Activated CD4-positive, alpha-beta T cell treated with anti-CD3 and anti-CD28 coated beads for 24 hours (primary cell): ENCODE measurements around the gene ADISSP.

Source experiments
- DNase-seq, 2 donors: peaks; one replicate each; pipeline ENCODE4 v3.0.0-alpha.2; 2020; ENCODE audit warnings: low read depth in 2 of 2

The ADISSP gene

DNA sequence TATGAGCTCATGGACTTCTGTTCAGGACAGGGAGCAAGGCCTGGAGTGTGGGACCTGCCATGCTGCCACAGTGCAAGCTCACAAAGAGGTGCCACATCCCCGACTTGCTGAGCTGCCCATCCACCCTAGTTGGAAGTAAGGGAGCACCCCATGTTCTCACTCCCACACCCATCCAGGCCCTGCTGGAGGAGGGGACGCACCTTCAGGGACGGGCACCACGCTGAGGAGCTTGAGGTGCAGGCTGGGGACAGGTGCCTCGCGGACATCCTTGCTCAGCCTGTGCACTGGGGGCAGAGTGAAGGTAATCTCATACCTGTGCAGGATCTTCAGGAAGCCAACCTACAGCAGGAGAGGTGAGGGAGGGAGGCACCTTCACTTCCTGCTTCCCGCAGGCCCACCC lies 12.3 kb downstream of the ADISSP start:
- DNase-seq = no peak

DNA sequence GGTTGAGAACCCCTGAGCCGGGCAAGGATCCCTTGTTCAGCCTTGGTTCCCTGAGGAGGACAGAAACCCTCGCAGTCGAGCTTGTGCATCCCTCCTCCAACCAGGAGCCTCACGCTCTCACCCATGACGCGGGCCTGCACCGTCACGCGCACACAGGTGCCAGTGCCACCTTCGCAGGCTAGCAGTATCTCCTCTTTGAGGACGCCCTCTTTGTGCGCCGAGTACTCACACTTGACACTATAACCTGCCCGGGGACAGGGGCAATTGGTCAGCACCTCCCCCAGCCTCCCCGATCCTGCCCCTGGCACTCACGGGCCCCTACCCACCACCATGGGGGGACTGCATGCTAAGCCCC lies 13.3 kb downstream of the ADISSP start:
- DNase-seq = no peak

DNA sequence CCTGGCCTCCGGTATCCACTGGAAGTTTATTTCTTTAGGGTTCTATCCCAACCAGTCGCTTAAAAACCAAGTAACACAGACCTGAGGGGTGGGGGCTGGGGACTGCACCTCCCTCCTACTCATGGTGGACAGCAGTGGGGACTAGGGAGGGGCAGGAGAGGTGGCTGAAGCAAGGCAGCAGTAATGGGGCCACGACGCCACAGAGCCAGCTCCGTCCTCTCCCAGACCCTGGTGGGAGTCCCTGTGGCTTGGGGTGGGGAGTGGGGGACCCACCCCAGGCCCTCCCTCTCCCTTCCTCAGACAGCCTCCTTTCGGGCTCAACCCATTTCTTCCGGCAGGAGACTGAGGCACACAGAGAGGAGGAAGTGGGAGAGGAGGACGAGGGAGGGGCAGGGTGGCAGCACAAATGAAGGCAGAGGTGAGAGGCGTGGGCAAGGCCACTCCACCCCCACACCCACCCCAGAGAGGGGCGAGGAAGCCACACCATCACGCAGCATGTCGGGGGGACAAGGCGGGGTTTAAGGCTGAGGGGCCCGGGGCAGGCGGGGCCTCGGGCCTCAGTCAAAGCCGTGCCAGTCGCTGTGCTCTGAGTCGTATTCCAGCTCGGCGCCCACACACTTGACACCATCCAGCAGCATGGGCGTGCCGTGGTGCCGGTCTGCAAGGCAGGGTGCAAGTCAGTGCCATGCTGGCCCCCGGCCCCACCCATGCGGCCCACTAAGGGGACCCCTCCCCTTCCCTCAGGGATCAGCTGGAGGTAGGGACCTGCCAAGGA lies 13.9 kb downstream of the ADISSP start:
- no peak for DNase-seq

GRCh38 chr20:3753098-3753497 lies 14.5 kb downstream of the ADISSP start:
- DNase-seq = peak; percentile 41 to 43

GRCh38 chr20:3752386-3752759 lies 15.2 kb downstream of the ADISSP start:
- DNase-seq = no peak

GRCh38 chr20:3751675-3752385 lies 15.7 kb downstream of the ADISSP start:
- DNase-seq = peak; percentile 19 to 31

DNA sequence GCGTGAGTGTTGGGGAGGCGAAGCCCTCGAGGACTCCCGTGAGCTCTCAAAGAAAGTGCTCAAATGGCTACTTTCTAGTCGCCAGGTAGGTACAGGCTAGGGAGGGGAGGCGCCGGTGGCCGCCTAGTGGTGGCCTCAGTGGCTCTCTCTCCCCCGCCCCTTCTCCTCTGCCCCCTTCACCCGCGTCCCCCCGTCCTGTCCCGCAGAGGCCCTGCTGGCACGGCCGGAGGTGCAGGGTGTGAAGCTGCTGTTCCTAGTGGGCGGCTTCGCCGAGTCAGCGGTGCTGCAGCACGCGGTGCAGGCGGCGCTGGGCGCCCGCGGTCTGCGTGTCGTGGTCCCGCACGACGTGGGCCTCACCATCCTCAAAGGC lies 16.3 kb downstream of the ADISSP start:
- no peak for DNase-seq

DNA sequence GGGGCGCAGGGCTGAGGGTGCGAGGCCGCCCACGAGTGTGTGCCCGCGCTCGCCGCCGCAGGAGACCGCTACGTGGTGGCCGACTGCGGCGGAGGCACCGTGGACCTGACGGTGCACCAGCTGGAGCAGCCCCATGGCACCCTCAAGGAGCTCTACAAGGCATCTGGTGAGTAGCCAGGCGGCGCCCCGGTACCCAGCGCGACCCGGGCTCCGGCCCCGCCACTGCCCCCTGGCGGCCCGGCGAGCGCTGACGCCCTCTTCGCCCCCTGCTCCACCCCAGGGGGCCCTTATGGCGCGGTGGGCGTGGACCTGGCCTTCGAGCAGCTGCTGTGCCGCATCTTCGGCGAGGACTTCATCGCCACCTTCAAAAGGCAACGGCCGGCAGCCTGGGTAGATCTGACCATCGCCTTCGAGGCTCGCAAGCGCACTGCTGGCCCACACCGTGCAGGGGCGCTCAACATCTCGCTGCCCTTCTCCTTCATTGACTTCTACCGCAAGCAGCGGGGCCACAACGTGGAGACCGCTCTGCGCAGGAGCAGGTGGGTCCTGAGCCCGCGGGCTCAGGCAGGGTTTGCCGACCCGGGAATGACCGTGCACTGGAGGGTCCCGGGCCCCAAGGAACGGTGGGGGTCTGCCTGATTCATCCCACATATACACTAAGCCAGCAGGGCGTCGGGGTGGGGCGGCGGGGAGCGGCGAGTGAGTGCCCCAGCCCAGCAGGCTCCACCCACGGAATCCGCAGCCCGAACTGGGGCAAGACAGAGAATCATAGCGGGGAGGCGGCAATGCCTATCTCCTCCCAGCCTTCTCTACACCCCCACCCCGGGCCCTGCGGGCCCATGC lies 17.6 kb downstream of the ADISSP start:
- no peak for DNase-seq

GRCh38 chr20:3749087-3749688 lies 18.4 kb downstream of the ADISSP start:
- no peak for DNase-seq

DNA sequence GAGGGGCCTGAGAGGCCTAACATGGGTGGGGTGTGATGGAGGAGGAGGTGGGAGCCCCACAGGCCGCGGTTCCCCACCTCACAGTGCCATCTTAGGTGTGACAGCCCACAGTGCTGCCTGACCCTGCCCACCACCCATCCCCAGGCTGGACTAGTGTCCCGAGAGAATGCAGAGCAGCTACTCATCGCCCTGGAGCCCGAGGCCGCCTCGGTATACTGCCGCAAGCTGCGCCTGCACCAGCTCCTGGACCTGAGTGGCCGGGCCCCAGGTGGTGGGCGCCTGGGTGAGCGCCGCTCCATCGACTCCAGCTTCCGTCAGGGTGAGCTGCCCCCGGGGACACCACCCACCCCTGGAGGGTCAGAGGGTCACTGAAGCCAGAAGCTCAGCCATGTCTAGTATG lies 19.5 kb downstream of the ADISSP start:
- no peak for DNase-seq

DNA sequence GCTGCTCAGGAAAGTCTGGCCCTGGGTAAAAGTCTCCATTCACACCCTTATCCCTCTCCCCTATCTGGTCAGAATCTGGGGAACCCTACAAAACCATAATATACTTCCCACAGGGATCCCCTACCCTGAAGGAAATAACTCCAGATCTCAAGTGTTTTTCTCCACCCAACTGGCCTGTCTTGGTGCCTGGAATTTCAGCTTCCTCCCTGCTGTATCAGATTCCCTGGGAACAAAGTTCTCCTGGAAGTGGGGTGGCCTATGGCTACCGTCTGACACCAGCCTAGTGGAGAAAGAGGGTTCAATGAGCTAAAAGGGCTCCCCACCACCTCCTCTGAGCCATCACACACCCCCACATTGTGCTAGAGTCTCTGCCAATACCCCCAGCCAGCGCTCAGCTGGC lies 20.1 kb downstream of the ADISSP start:
- no peak for DNase-seq

- DNase-seq = no peak
These were observed 21.8 kb downstream of the ADISSP start for GRCh38 chr20:3745686-3746173.

DNA sequence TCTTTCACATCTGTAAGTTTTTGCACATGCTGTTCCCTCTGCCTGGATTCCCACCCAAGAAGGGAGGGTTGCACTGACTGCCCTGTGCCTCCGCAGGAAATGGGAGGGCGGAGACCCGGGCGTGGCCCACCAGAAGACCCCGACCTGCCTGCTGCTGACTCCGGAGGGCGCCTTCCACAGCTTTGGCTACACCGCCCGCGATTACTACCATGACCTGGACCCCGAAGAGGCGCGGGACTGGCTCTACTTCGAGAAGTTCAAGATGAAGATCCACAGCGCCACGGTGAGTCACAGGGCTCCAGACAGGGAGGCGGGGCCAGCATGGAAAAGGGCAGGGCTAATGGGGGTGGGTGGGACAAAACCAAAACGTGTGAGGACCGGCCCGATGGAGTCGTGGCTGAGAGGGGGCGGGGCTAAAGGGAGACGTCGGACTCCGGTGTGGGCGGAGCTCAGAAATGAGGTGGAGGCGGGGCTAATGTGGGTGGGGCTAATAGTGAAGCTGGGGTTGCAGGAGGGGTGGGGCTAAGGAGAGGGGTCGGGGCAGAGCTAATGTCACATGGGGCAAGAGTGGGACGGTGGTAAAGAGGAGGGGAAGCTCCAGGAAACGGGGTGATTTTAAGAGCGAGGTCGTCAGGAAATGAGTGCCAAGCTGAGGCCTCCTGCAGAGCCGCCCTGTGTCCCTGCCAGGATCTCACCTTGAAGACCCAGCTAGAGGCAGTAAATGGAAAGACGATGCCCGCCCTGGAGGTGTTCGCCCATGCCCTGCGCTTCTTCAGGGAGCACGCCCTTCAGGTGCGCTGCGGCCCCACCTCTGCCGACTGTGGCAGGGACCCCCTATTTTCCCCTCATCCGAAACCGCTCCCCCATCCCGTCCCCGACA lies 22.5 kb downstream of the ADISSP start:
- DNase-seq = peak; percentile 59 to 63

GRCh38 chr20:3744037-3744436 lies 23.5 kb downstream of the ADISSP start:
- no peak for DNase-seq

DNA sequence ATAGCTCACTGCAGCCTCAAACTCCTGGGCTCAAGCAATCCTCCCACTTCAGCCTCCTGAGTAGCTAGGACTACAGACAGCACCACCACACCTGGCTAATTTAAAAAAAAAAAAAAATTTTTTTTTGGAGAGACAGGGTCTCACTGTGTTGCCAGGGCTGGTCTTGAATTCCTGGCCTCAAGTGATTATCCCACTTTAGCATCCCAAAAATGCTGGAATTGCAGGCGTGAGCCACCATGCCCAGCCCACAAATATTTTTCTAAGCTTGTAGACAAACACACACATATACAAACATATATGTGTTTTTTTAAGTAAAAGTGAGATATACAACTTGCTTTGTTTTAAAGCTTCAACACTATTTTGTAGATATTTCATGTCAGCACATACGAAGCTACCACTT lies 24.3 kb downstream of the ADISSP start:
- DNase-seq = no peak

DNA sequence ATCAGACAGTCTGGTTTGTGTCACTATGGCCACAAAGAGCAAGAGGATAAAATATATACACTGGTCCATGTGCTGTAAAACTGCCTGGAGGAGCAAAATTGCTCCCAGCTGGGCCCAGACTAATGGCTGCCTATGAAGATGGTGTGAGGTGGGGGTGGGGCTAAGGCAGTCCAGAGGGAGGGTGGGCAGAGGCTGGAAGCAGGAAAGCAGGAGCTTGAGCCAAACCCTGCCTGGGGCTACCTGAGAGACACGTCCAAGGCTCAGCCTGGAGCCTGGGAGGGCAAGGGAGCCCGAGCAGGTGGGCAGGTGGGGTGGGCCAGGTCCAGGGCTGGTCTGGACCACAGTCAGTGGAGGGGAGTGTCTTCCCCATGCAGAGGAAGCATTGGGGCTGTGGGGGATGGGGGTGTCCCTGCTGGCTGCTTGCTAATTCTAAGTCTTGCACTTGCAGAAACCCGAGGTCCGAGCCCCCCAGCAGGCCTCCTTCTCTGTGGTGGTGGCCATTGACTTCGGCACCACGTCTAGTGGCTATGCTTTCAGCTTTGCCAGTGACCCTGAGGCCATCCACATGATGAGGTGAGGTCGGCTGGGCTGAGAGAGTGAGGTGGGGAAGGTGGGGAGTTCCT lies 25.6 kb downstream of the ADISSP start:
- no peak for DNase-seq

- no peak for DNase-seq
These were observed 26.8 kb downstream of the ADISSP start for GRCh38 chr20:3740615-3741301.

DNA sequence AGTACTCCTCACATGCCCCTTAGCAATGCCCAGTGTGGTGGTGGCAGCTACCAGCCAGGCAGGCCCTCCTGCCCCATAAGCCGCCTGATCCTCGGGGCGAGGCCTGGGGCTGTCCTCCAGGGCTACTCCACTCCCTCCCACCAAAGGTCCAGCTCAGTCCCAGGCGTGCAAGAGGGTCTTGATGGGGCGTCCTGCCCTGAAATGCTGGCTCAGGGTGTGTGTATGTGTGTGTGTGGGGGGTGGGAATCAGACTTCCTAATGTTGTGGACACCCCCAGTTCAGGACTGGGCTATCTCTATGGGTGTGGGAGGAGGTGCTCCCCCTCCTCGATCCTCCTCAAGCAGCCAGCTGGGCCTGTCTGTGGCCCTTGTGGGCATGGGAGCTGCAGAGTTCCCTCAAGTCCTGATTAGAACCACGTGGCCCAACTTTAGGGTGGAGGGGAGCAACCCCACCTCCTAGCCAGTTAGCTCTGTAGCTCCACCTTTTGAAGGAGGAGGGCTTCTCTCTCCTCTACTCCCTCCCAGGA lies 27.6 kb downstream of the ADISSP start:
- no peak for DNase-seq

DNA sequence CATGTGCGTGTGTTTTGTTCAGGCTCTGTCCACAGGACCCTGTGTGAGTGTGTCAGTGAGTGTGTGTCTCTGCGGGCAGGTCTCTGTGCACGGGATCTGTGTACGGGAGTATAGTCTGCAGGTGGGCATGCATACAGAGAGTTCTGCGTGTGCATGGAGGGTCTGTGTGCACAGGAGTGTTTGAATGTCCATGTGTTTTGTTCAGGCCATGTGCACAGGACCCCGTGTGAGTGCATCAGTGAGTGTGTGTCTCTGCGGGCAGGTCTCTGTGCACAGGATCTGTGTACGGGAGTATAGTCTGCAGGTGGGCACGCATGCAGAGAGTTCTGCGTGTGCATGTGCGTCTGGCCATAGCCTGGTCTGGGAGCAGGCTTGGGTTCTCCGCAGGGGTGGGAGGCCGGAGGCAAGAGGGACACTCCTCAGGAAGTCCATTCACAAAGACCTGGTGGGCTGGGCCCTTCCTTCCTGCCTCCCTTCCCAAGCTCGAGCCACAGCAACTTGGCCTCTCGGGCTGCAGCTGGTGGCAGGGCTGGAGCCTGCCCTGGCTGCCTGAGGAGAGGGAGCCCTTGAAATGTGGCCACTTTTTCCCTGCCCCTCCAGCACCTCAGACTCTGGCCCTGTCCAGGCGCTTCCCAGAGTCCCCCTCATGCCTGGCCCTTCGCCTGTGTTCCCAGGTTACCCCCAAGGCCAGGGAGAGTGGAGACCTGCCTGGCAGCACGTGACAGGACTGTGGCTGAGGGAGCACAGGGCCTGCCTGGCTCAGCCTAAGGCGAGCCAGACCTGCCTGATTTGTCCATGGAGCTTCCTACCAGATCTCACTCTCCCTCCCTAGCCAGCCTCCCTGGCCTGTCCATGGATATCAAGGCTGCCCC lies 28.3 kb downstream of the ADISSP start:
- DNase-seq = no peak
